Esophagus muscularis mucosa (tissue), 4 donors: ENCODE data around the gene ACAA1. TPM values are rescaled to one million over a fixed set of nuclear protein-coding genes. Genes with fewer than 3 reads are reported as not detected.

Experiments
- DNase-seq: peaks from one replicate; pipeline ENCODE4 v3.0.0-alpha.2; 2017; ENCODE audit errors: extremely low spot score
- H3K27ac ChIP-seq, 4 donors: fragments of 200-600 bp; sonication (generic); replicated peaks in 1 of 4; 1 replicate in 3 of 4; 2 replicates in 1 of 4; pipeline ENCODE4 v1.5.1; 2016 to 2019; ENCODE audit warnings: mild to moderate bottlenecking in 1 of 4
- H3K27me3 ChIP-seq, 4 donors: fragments of 200-600 bp; sonication (generic); one replicate each; pipeline versions ENCODE4 v1.5.1 to v1.6.0; 2016 to 2019
- H3K36me3 ChIP-seq, 4 donors: fragments of 200-600 bp; sonication (generic); one replicate each; pipeline ENCODE4 v1.5.1; 2016 to 2019
- H3K4me1 ChIP-seq, 4 donors: fragments of 200-600 bp; sonication (generic); one replicate each; pipeline ENCODE4 v1.5.1; 2016 to 2019
- H3K4me3 ChIP-seq, 4 donors: fragments of 200-600 bp; sonication (generic); 1 replicate in 2 of 4; 2 replicates in 2 of 4; pipeline ENCODE4 v1.5.1; 2016 to 2019; ENCODE audit warnings: mild to moderate bottlenecking in 4 of 4, moderate library complexity in 1 of 4
- H3K9me3 ChIP-seq, 4 donors: fragments of 200-600 bp; sonication (generic); 1 replicate in 3 of 4; 2 replicates in 1 of 4; pipeline ENCODE4 v1.5.1; 2016 to 2019
- EP300 ChIP-seq: sonication (generic); formaldehyde crosslinking; IDR thresholded peaks from one replicate; pipeline ENCODE4 v1.6.1; 2017; ENCODE audit warnings: antibody characterized with exemption
- POLR2A ChIP-seq: fragments of 450-650 bp; IDR thresholded peaks from one replicate; pipeline ENCODE4 v1.6.1; 2017; ENCODE audit warnings: antibody characterized with exemption, moderate library complexity, mild to moderate bottlenecking, low read depth
- POLR2AphosphoS5 ChIP-seq, 2 donors: sonication (generic); formaldehyde crosslinking; IDR thresholded peaks; one replicate each; pipeline ENCODE4 v1.6.1; 2017; ENCODE audit warnings: antibody characterized with exemption in 2 of 2
- WGBS: methylation state at CpG from one replicate; pipeline ENCODE4 v1.1.5; 2018; 5-methylcytosine and 5-hydroxymethylcytosine counted together
- intact Hi-C: fragments of 100-400 bp; cut with DNase I; formaldehyde crosslinking; loops from one replicate; pipeline ENCODE4 v1.15.1; 2023
- total RNA-seq, 4 donors: library from RNA; depleted of rRNA; stranded (reverse); fragments of >200 nt; gene quantifications; one replicate each; pipeline versions ENCODE4 v1.1.0 to v1.2.1, GENCODE V29; 2016
- TF ChIP-seq, protein P1 (sequence below), 3 experiments: fragments of 200-600 bp in 2 of 3; fragments of 450-650 bp in 1 of 3; sonication (generic) in 2 of 3; IDR thresholded peaks; one replicate each; pipeline ENCODE4 v1.5.1; 2017 to 2019; ENCODE audit warnings: antibody characterized with exemption in 3 of 3, mild to moderate bottlenecking in 2 of 3, moderate library complexity in 1 of 3

Gene ACAA1
- total RNA-seq, 4 donors from 2014 or later, result 31.3 to 49.4 (median 39.1) TPM

DNA sequence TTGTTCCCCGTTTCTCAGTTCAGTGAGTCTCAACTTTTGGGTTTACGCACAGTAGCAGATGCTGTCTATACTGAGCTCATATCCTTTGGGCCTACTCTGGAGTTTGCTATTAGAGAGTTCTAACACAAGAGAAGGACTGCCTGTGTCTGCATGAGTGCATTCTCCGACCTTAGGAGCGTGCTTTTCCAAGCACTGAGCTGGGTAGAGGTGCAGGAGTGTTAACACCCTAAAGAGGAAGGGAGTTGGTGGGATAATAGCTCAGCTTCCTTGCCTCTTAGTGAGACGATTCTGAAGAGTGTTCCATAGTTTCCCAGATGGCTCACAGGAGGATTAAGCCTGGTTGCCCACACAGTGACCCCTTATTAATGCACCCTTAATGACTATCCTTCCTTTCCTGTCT is 21.5 kb upstream of the ACAA1 start:
- intact Hi-C loops, result no loop called here
- no peaks in the 10 kb centered on the region for H3K36me3 ChIP-seq

DNA sequence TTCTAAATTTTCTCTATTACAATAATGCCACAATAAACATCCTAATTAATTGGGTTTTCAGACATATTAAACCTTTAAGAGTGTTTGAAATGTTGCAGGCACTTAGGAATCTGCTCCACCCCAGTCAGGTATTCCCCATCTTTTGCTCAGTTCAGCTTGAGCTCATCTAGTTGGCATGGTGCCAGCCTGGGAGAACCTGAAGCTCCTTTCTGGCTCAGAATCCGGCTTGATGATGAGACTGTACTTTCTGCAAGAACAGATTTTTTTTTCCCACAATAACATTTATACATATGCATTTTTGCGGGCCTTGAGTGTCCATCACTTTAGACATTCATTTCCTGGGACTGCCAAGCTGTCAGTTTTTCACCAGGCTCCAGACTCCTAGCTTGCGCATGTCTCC is 20.7 kb upstream of the ACAA1 start:
- Histone ChIP-seq H3K4me1 (no peaks in the 10 kb centered on the region), H3K27me3 (no peaks in the 10 kb centered on the region), H3K27ac (no peak overlapping the region), H3K36me3 (no peaks in the 10 kb centered on the region), H3K4me3 (no peak overlapping the region), H3K9me3 (no peaks in the 10 kb centered on the region)
- intact Hi-C loops, result no loop called here
- 66% methylated on average over 3 of the region's 3 CpGs for WGBS
- DNase-seq, result peak; percentile 19
- TF ChIP-seq EP300 (no peak), POLR2AphosphoS5 (IDR thresholded peaks at IDR 0.05) (no peak), POLR2A (no peak)
- TF ChIP-seq, protein P1, sequence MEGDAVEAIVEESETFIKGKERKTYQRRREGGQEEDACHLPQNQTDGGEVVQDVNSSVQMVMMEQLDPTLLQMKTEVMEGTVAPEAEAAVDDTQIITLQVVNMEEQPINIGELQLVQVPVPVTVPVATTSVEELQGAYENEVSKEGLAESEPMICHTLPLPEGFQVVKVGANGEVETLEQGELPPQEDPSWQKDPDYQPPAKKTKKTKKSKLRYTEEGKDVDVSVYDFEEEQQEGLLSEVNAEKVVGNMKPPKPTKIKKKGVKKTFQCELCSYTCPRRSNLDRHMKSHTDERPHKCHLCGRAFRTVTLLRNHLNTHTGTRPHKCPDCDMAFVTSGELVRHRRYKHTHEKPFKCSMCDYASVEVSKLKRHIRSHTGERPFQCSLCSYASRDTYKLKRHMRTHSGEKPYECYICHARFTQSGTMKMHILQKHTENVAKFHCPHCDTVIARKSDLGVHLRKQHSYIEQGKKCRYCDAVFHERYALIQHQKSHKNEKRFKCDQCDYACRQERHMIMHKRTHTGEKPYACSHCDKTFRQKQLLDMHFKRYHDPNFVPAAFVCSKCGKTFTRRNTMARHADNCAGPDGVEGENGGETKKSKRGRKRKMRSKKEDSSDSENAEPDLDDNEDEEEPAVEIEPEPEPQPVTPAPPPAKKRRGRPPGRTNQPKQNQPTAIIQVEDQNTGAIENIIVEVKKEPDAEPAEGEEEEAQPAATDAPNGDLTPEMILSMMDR (IDR thresholded peaks at IDR 0.05), result no peak

More for the DNA sequence above, 21.5 kb upstream of the ACAA1 start:
- peak; percentile 55 for DNase-seq
- no peak overlapping the region for H3K27ac ChIP-seq
- no peaks in the 10 kb centered on the region for H3K4me1 ChIP-seq
- H3K27me3 ChIP-seq, result no peaks in the 10 kb centered on the region
- TF ChIP-seq POLR2A (no peak), EP300 (no peak), POLR2AphosphoS5 (IDR thresholded peaks at IDR 0.05) (no peak)
- TF ChIP-seq, protein P1 (IDR thresholded peaks at IDR 0.05), result no peak
- no peak overlapping the region for H3K4me3 ChIP-seq
- WGBS, result 78% methylated on average over 5 of the region's 5 CpGs
- H3K9me3 ChIP-seq, result no peaks in the 10 kb centered on the region

DNA sequence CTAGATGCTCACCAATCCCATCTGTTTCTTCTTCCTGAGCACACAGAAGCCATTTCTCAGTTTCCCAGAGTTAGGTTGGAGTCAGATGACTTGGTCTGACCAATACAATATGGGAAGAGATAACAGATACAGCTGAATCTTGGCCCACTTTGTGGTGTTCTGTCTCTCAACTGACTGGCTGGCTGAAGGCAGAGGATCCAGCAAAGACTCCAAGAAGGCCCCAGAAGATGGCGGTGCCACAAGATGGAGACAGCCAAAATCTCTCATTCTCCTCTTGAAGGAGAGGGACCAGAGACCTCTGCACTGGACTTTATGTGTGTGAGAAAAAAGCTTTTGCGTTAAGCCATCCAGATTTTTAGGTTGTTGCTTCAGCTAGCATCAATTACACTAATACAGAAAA is 20.2 kb upstream of the ACAA1 start:
- no peak for TF ChIP-seq POLR2AphosphoS5 (IDR thresholded peaks at IDR 0.05)
- TF ChIP-seq POLR2A, result no peak
- TF ChIP-seq, protein P1 (IDR thresholded peaks at IDR 0.05), result no peak
- no peak for TF ChIP-seq EP300
- intact Hi-C loops, result no loop called here
- 97% methylated on average over 2 of the region's 2 CpGs for WGBS

DNA sequence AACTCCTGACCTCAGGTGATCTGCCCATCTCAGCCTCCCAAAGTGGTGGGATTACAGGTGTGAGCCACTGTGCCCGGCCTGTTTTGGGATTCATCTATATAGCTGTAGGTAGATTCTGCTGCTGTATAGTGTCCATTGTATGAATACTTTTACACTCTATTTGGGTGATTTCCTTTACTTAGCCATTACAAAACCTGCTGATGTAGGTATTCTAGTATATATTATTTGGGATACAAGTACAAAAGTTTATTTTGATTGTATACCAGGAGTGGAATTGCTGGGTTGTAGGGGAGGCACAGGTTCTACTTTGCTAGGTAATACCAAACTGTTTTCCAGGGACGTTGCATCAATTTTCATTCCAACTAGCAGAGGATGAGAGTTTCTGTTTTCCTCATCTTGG is 18.9 kb upstream of the ACAA1 start:
- WGBS, result 97% methylated on average over 2 of the region's 2 CpGs
- Histone ChIP-seq H3K4me3 (no peak overlapping the region), H3K4me1 (no peaks in the 10 kb centered on the region), H3K9me3 (no peaks in the 10 kb centered on the region), H3K36me3 (no peaks in the 10 kb centered on the region), H3K27ac (no peak overlapping the region), H3K27me3 (no peaks in the 10 kb centered on the region)
- intact Hi-C loops, result no loop called here
- no peak for DNase-seq
- TF ChIP-seq, protein P1 (IDR thresholded peaks at IDR 0.05), result no peak
- TF ChIP-seq POLR2AphosphoS5 (IDR thresholded peaks at IDR 0.05), result no peak
- no peak for TF ChIP-seq EP300
- no peak for TF ChIP-seq POLR2A

More for the DNA sequence above, 20.2 kb upstream of the ACAA1 start:
- H3K36me3 ChIP-seq, result no peaks in the 10 kb centered on the region
- DNase-seq, result peak; percentile 21
- no peaks in the 10 kb centered on the region for H3K9me3 ChIP-seq
- no peaks in the 10 kb centered on the region for H3K4me1 ChIP-seq
- no peaks in the 10 kb centered on the region for H3K27me3 ChIP-seq
- H3K4me3 ChIP-seq, result no peak overlapping the region
- H3K27ac ChIP-seq, result no peak overlapping the region

DNA sequence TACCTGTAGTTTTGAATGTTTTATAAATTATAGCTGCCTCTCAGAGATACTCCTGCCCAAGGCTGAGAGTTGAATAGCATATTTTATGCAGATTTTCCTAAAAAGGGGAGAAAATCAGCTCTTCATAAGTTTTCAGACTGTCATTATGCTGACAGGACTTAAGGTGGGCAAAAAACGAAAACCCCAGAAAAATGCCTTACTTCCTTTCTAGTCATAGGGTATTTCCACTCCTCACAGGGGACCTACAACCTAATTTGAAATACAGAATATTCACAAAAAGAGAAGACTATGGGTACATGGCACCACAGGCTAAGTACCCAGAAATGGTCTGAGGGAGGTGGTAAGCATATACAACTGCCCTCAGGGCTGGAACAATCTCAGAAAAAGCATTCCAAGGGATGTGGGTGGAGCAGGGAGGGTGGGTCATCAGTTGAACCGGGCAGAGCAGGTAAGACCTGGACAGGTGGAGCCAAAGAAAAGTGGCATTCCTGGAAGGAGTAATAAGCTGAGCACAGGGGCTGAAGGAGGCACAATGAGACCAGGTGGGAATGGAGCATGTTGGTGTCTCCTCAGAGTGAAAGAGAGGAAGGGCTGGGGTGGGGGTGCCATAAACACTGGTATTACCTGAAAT is 17.8 kb upstream of the ACAA1 start:
- intact Hi-C loops, result no loop called here
- DNase-seq, result peak; percentile 8
- H3K27me3 ChIP-seq, result no peaks in the 10 kb centered on the region
- H3K36me3 ChIP-seq, result no peaks in the 10 kb centered on the region
- no peak overlapping the region for H3K27ac ChIP-seq
- H3K4me3 ChIP-seq, result no peak overlapping the region
- no peaks in the 10 kb centered on the region for H3K4me1 ChIP-seq
- no peaks in the 10 kb centered on the region for H3K9me3 ChIP-seq
- WGBS, result 69% methylated on average over 2 of the region's 2 CpGs
- TF ChIP-seq, protein P1 (IDR thresholded peaks at IDR 0.05), result no peak
- no peak for TF ChIP-seq POLR2AphosphoS5 (IDR thresholded peaks at IDR 0.05)
- no peak for TF ChIP-seq EP300
